Activated CD4-positive, alpha-beta T cell treated with anti-CD3 and anti-CD28 coated beads, Interleukin-2, amount 50 U/mL, for 1 hour (primary cell): ENCODE measurements around the gene ACKR3.

Experiments
- DNase-seq: peaks from one replicate; pipeline ENCODE4 v3.0.0-alpha.2; 2020

ACKR3 gene

DNA sequence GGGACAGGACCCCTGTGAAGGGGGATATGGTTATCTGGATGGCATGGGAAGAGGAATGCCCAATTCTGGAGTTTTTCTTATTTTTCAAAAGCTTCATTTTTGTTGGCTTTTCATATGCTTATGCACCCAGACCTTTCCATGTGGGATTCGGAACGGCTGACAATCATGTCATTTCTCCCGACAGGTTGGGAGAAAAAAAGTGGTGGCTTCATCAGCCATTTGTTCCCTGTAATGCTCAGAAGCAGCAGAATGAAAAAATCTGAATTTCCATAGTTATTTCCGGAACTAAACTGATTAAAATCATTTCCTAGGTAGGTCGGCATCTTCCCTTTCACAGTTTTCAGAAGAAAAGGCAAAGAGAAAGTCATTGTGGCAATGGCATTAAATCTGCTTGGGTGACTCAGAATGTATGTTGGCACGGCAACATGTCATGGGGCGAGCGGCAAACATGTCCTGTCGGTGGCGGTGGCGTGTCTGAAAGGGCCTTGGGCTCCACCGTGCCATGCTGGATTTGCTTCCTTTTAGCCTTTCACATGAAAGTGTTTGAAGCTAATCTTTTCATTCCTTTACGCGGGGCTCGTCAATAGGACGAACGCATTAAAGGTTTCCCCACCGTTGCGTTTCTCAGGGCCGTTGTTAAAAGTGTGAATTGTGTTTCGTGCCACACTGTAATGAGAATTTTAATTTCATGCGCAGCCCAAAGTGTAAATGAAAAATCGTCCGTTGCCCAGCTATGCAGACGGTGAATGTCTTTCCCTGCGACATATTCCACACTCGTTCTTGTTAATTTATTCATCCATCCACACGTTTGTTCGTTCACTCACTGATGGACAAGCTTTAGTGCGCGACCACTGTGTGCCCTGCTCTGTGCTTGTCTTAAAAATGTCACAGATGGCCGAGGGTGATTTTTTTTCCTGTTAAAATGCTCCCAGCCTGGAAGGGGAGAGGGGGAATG, 18.5 kb downstream of the ACKR3 start:
- no peak for DNase-seq

DNA sequence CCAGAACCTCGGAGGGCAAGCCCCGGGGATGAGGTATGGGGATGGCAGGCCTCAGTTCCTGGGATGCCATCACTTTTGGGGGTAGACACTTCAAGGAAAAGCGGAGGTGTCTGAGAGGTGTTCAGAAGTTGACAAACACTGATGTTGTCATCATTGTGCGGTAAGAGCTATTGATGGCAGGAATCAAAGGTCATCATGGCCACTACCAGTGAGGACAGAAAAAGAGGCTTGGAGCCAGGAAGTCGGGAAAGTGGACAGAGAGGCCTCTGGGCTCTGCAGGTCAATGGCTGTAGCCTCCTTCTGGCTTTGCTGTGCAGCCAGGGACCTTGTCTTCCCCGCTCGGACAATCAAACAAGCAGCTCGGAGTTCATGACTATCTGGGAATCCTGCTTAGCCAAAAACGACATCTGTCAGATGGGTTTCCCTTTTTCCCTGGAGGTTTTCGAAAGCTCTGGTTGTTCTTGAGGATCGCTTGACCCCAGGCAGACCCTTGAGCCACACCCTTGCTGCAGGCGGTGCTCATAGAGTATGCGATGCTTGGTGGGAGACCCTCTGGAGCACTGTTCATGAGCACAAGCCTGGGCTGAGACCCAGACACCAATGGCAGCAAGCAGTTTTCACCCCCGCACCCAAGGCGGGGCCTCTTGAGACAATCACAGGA, 19.4 kb downstream of the ACKR3 start:
- no peak for DNase-seq

DNA sequence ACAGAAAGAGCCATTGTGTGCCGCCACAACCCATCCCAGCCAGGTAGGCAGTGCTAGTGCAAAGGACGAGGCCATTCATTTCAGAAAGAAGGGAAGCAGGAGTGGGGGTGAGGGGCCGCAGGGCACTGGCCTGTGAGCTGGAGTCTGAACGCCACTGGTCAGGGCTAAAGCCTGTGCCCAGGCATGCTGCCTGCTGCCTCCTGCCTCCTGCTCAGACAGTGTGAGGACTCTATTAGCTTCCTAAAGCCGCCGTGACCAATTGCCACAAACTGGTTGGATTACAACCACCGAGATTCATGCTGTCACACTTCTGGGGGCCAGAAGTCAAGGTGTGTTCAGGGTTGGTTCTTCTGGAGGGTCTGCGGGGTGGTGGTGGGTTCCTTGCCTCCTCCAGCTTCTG, 21.2 kb downstream of the ACKR3 start:
- DNase-seq: no peak

DNA sequence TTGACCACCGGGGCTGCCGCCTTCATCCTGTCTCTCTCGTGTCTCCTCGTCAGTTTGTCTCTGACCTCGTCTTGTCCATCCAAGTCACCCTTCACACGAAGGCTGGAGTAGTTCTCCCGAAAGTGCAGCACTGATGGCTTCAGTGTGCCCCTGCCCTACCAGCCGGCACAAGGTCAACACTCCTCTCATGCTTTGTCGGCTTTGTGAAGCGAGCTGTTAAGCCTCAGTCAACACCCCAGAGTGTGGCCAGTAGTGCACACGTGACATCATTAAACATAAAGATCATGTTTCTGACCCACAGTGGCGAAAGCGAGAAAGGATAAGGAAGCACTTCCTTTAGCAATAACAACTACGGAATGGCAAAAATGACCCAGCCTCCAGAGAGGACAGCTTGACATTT, 23.2 kb downstream of the ACKR3 start:
- DNase-seq: no peak

DNA sequence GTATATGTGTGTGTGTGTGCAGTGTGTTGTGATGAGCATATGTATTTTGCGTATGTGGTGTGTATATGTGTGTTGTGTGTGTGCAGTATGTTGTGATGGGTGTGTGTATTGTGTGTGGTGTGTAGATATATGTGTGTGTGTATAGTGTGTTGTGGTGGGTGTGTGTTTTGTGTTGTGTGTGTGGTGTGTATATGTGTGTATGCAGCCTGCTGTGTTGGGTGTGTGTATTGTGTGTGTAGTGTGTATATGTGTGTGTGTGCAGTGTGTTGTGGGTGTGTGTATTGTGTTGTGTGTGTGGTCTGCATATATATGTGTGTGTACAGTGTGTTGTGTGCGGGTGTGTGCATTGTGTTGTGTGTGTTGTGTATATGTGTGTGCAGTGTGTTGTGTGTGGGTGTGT, 23.9 kb downstream of the ACKR3 start:
- DNase-seq: no peak

DNA sequence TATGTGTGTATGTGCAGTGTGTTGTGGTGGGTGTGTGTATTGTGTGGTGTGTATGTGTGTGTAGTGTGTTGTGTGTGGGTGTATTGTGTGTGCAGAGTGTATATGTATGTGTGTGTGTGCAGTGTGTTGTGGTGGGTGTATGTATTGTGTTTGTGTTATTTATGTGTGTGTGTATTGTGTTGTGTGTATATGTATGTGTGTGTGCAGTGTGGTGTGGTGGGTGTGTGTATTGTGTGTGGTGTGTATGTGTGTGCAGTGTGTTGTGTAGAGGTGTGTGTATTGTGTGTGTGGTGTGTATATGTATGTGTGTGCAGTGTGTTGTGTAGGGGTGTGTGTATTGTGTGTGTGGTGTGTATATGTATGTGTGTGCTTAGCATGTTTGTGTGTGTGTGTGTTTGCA, 24.3 kb downstream of the ACKR3 start:
- DNase-seq: no peak

DNA sequence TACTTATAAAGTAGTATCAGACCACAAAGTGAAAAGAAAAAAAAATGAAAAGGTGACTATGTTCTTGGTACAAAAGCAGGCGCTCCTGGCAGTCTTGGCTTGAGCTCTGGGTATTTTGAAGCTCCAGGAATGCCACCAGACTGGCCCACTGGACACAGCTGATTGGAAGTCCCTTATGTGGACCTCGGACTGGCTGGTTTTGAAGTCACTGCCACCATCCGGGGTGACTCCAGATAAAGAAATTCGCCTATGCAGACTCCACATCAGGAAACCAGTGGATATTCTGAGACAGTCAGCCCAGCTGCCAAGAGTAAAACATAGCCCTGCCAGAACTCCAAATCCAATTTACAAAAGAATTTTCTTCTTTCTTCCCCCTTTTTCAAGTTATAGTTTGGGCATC, 28.0 kb downstream of the ACKR3 start:
- no peak for DNase-seq

DNA sequence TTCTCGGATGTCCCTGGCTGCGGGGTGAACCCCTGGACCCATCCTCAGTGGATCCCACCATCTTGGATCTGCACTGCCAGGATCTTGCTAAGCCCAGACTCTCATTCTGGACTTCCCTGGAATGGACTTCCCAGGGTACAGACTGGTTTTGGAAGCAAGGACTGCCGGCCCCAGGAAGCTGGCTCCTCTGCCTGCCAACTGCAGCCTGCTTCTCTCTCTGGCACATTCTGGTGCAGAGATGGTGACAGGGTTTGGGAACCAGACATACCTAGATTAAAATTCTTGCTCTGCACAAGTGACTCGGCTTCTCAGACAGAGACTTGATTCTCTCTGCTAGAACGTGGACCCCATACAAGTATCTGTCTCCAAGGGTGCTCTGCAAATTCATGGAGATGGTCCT, 29.4 kb downstream of the ACKR3 start:
- no peak for DNase-seq

DNA sequence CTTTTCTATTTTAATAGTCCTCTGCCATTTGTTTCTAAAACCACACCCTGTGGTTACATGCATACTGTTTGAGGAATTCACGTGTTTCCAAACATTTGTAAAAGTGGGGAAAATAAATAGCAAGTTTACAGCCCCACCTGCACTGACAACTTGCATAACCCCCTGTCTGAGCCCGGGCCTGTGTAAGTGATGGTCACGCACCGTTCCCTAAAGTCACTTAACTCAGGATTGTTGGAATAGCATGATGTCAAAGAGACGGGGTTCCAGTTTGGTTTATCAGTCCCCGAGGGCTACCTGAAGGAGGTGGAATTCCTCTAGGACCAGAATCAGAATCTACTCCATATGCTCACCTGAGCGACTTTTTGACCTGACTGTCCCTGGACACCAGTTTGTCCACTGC, 30.5 kb downstream of the ACKR3 start:
- DNase-seq: no peak

DNA sequence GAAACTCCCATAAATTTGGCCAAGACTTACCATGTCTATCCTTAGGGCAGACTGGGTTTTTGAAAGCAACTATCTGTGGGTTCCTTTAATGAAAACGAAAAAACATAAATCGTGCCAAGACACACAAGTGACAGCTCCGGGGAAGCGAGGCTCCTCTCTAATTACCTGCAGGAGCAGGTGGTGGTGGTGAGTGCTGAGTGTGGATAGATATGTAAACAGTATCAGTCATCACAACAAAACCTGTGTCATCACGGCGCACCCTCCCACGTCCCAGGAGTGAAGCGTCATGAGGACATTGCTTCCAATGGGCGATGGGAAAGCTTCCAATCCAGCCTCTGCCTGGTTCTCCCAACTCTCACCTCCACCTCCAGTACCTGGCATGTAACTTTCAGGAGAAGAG, 31.3 kb downstream of the ACKR3 start:
- DNase-seq: no peak

DNA sequence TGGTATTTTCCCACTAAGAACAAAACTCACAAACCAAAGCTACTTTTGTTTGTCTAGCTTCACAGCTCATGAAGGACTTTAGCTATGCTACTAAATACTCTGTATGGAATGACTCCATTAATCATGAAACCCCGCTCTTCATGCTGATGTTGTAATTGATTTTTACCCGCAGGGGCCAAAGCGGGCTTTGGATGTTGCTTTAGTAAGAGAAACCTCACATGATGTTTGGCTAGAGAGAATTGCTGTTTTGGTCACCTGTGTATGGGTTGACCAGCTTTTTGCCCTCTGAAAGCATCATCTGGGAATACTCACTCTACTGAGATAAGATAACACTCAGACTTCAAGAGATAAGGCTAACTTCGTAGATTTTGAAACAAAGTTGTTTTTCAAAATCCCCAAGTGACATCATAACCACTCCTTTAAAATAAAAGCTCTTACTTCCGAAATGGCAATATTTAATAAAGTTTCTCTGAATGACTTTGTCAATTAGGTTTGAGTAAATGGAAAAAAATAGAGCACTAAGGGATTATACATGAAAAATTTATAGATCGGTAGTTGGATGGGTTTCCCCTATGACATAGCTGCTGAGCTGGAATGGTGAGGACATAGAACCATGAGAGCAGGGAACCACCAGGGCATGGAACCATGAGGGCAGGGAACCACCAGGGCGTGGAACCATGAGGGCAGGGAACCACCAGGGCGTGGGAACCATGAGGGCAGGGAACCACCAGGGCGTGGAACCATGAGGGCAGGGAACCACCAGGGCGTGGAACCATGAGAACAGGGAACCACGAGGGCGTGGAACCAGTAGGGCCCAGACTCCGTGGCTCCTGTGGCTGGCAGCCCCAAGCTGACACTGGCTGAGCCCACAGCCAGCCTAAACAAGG, 31.9 kb downstream of the ACKR3 start:
- no peak for DNase-seq

DNA sequence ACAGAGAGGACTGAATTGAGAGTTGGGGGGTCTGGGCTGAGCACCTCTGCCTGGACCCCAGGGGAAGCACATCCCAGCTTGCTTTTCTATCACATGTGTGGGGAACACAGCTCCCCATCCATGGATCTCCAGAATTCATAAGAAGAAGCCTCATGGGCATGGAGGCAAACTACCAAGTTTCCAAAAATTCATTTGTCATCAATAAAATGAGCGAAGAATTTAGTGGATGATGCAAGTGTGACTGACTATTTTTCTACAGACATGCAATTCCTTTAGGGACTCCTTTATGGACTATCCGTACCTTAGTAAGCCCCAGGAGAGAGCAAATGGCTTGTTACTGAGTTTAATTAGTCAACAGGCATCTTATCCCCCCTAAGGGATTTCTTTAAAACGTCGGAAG, 33.1 kb downstream of the ACKR3 start:
- DNase-seq: no peak

DNA sequence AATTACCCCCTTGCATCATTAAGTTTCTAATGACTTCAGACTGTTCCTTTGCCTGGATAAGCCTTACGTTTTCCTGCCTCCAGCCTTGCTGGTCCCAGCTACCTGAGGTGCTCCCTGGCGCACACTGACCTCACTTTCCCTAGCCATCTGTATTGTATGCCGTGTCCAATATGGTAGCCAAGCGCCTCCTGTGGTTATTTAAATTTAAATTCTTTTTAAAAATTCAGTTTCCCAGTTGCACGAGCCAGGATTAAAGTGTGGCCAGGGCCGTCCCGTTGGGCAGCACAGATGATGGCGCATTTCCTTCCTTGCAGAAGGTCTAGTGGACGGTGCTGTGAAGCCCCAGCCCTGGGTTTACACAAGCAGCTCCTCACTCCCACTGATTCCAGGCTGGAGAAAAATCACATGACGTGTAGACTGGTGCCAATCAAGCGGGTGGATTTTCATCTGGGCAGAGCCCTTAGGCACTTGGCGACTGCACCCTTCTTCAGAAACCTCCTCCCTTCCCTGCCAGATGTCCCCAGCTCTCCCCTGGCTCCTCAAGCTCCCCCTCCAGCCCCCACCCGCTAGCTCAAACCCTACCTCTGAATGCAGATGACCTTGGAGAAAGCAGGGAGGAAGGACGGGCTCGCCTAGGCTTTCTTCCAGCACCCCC, 33.9 kb downstream of the ACKR3 start:
- DNase-seq: no peak

DNA sequence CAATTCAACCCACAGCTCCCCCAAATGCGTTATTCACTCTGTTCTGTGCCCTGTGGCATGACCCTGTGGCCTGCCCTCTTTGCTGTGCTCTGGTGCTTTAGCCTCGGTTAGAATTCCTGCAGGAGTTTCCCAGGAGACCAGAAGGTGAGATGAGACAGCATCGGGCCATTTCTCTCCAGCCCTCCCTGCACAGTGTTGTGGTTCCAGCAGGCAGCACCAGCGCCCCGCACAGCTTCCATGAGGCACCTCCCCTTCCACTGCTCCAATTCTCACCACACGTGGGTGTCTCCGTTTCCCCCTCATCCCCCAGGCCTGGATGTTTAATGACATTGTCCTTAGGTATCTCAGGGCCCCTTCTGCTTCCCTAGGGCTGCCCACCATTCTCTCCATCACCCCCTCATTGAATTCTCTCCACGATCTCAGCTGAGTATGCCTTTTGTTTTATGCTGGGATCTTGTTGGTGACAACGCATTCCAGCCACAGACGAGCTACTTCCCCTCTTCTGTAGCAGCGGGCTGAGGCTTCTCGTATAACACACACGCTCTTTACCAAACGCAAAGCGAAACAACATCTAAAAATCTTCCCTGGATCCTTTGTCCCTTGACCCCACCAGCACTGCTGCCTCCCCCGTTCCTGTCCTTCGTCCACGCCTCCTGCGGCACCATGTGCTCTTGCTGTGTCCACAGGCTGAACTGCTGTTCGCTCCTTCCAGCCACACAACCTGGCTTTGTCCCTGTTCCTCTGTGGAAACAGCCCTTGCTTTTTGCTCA, 35.1 kb downstream of the ACKR3 start:
- no peak for DNase-seq

DNA sequence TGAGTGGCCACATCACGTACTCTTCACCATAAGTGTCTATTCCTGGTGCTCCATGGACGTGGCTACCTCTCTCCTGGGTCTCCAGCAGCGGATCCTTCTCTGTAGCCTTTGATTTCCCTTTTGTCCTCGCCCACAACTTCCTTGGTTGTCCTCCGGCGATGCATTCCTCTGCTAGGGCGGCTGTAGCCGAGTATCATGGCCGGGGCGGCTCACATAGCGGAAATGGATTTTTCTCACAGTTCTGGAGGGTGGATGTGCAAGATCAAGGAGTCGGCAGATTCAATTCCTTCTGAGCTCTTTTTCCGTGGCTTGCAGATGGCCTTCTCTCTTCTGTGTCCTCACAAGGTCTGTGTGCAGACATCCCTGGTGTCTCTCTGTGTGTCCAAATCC, 35.7 kb downstream of the ACKR3 start:
- DNase-seq: no peak

DNA sequence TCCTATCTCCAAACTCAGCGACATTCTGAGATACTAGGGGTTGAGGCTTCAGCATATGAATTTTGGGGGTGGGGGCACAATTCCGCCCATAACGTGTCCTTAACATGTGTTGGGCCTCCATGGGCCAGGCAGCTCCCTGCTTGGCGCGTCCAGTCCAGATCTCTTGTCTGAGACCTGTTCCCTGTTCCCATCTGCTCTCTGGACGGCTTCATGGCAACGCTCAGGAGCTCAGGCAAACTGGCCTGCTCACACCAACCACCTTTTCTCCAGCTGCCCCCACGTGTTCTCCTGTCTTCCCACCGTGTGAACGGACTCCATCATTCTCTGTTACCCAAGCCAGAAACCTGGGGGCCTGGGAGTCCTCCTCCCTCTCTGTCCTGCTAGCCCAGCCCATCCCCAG, 36.4 kb downstream of the ACKR3 start:
- no peak for DNase-seq

DNA sequence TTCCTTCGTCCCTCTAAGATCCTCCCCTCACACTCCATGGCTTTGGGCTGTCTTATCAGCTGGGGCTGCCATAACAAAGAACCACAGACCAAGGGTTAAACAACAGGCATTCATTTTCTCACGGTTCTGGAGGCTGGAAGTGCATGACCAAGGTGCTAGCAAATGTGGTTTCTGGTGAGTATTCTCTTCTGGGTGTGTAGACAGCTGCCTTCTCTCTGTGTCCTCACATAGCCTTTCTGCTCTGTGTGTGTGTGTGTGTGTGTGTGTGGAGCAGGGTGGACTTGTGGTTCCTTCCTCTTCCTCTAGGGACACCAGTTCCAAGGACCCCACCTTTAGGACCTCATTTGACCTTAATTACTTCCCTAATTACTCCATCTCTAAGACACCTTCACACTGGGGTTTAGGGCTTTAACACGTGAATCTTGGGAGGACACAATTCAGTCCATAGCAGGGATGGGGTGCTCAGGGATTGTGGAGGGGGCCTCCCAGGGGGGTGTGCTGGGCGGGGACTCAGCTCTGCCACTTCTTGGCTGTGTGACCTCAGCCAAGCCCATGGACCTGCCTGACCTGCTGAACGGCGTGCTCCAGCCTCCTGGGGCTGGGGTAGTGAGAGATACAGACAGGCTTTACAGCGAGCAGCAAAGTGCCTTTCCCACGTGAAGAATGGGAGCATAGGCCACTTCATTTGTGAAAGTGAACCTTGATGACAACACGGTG, 38.0 kb downstream of the ACKR3 start:
- no peak for DNase-seq

DNA sequence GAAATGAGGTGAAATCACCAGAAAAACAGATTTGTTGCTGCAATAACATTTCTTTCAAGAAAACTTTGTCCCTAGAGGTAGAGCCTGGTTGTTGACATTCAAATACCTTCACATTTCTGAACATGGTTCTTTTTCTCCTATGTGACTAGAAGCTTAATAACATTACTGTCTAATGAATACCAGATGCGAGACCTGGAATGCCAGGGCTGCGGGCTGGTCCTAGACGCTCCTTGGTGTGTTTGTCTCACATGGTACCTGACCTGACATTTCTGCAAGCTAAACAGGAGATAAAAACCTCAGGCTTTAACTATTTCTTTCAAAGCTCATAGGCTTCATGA, 38.5 kb downstream of the ACKR3 start:
- DNase-seq: no peak

DNA sequence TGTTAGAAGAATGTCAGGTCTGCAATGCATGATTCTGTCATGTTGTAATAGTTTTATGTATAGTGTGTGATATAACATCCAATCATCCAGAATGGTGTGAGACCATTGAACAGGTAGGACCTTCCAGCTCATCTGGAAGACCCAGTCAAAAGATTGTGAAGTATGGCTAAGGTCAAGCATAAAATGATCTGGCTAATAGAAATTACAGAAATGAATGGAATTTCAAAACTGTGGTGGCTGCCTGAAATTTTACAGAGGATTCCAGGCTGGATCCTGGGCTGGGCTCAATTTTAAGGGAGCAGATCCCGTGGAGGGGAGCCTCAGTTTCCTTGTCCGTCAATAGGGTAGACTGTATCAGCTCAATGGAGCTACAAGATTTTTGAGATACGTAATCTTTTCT, 39.1 kb downstream of the ACKR3 start:
- no peak for DNase-seq

DNA sequence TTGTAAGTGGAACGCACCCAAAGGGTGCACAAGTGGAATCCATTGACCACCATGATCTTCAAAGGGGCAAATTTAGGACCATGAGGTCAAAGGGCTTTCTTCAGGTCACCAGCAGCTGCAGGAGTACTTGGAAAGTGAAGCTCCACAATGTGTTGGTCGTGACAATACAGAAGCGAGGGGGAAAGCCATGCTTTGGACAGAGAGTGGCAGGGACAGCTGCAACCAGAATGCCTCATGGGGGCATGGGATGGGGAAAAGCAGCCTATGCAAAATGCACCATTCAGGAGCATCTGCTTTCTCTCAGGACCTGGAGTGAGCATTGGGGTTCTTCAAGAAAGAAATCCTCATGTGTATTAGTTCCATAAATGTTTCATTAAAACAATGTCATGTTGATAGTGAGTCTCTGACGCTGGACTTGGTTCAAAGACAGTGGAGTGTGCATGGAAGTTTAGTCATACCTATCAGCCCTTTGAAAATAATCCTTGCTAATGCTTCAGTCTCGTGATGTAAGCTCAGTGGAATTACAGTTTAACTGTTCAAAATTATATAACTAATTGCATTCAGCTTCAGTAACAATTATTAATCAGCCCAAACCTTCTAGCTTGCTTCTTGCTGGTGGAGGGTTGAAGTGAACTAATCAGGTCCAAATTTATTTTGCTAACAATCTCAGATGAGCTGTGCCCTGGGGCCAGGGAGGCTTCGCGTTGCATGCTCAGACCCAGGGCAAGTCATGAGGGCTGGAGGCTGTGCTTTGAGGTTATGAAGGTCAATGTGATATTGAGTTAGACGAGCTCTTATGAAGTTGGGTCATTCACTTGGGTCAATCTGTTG, 41.6 kb downstream of the ACKR3 start:
- no peak for DNase-seq

DNA sequence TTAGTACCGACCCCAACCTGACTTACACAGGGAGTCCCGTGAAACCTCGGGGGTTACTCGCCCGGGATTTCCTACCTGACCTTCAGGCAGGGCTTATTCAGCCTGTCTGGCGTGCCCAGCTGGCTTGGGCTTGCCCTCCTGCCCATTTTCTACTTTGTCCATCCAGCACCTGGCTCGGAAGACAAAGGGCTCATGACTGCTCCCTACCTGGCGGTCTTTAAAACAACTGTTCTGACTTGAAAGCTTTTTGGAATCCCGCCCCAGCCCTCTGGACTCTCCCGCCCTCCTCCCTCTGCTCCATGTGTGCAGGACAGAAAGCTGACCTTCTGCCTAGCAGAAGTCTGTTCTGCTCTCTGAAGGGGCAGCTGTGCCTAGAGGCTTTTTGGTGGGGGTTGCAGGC, 43.1 kb downstream of the ACKR3 start:
- no peak for DNase-seq
